SHP77 treated with DMSO at 0.1 percent for 48 hours (cell line): ENCODE data around the gene ZKSCAN1.
"Not testable (repeated sequence)": the region's sequence is repeated elsewhere in the genome, so short reads cannot be mapped to it uniquely, and the experiment has no call there.

Experiments
- DNase-seq: peaks from one replicate; lab custom pipeline; 2025; lab: John Stamatoyannopoulos, UW

The ZKSCAN1 gene

DNA sequence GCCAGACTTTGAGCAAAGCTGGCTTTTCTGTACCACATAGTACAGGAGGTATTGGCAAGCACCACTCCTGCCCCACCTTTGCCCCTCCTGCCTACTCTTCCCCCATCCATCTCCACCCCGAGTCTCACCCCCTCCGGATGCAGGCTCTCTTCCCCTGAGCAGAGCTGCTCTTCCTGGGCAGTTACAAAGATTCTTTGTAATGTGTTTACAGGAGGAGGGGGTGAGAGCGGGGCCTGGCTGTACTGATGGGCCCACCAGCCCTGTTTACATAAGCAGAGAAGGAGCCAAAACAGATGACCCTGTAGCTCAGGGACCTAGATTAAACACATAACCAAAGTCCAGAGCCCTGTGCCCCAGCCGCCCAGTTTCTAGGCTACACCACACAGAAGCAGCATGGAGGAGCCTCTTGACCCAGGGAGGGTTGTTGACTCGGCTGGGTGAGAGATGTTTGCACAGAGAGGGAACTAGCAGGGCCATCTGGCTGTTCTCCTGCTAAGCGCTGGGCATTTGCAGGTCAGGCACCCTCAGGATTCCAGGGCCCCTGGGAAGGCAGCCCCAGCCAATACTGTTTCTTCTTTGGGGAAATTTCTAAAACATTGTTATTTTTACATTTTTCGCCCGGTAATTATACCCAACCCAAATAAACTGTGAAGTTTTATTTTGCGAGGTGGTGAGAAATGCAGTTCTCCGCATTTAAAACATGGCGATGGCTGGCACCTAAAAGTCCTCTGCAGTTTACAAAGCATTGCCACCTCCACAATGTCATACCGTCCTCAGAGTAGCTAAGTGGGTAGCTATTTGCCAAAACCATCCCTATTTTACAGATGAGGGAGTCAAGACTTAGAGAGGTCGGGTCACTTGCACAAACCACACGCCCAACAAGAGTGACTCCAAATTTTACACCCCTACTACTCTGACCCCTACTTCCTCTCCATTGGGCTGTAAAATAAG, 11.4 kb upstream of the ZKSCAN1 start:
- DNase-seq, result peak; percentile 91

DNA sequence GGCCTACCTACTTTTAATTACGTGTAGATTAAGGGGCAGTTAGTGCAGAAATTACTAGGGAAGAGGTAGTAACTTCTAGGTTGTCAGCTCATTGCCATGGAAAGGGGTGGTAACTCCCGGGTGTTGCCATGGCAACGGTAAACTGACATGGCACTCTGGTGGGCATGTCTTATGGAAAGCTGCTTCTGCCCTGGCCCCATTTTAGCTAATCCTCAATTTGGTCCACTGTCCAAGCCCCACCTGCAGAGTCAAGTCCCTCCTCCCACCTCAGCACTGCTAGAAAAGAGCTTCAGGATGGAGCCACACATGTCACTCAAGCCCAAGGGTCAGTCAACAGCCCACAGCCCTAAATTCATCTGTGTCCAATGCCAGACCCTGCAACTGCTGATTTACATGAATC, 7.5 kb upstream of the ZKSCAN1 start:
- DNase-seq, result no peak

DNA sequence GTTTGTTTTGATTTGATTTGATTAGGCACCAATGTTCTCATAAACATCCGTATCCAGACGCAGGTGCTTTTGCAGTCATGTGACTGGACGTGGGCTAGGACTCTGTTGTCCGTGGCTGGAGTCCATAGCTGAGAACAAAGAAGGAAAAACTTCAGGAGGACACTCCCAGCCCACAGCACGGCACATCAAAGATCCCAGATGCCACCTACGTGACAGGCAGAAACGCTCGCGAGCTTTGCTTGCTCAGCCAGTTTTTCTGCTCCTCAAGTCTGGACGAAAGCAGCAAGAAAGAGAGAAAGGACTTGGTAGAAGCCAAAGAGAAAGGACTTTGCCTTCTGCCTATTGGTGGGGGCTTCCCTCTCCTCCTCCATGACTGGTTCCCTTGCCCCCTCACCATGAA, 6.9 kb upstream of the ZKSCAN1 start:
- DNase-seq, result no peak

DNA sequence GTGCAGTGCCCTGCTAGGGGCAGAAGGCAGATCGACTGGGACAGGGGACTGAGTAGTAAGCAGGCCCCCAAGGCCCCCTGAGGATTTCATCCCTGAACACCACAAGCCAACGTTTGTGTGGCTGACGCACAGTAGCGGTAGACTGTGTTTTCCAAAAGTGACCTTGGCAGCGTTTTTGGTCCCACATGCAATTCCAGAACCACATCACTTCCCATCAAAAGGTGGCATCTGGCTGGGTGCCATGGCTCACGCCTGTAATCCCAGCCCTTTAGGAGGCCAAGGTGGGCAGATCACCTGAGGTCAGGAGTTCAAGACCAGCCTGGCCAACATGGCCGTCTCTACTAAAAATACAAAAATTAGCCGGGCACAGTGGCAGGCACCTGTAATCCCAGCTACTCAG, 5.4 kb upstream of the ZKSCAN1 start:
- DNase-seq, result not testable (repeated sequence)

DNA sequence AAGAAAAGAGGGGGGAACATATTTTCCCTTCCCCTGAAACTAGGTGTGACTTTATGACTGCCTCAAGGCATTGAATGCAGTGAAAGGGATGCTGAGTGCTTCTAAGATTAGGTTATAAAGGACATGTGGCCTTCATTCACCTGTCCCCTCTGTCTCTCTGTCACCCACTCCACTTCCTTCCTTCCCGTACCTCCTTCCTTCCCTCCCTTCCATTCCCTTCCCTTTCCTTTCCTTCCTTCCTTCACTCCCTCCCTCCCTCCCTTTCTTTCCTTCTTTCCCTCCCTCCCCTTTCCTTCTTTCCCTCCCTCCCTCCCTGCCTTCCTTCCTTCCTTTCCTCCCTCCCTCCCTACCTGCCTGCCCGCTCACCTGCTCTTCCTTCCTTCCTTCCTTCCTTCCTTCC, 4.5 kb upstream of the ZKSCAN1 start:
- no peak for DNase-seq

DNA sequence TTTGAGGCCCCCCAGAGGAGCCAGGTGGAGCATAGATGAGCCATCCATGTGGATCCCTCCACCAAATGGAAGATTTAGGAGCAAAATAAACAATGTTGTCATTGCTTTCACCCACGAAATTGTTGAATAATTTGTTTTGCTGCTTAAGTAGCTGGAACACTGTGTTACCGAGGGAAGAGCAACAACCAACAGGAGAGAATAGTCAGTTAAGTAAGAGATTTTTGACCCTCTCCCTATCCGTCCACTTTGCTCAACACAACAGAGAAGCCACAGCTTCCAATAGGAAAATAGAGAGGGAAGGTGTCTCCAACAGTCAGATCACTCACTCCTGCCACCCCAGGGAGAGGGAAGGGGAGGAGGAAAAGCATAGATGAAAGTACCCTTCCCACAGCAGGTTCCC, 3.9 kb upstream of the ZKSCAN1 start:
- DNase-seq, result no peak

DNA sequence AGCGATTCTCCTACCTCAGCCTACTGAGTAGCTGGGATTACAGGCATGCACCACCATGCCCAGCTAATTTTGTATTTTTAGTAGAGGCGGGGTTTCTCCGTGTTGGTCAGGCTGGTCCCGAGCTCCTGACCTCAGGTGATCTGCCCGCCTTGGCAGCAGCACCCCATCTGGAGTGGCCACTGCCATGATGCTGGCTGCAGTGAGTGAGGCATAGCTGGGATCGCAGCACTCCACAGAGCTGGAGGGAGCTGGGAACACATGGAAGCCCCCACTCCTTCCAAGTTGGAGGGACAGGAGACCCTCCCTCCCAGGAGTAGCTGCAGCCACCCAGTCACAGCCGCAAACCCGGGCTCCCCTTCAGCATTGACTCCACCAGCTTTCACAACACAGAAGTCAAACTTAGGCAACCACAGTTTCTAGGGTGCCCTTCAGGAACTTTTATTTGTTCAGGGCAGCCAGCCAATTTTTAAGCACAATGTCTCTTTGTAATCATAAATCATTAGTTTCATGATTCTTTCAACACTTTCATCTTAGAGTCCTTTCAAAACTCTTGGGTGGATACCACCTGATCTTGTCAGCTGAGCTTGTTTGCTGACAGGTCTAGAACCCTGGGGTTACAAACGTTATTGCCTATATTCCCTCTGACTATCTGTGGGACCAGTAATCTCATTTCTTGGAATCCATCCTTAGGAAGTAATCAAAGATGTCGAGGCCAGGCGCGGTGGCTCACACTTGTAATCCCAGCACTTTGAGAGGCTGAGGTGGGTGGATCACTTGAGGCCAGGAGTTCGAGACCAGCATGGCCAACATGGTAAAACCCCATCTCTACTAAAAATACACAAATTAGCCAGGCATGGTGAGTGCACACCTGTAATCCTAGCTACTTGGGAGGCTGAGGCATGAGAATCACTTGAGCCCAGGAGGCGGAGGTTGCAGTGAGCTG, 2.7 kb upstream of the ZKSCAN1 start:
- DNase-seq, result not testable (repeated sequence)

DNA sequence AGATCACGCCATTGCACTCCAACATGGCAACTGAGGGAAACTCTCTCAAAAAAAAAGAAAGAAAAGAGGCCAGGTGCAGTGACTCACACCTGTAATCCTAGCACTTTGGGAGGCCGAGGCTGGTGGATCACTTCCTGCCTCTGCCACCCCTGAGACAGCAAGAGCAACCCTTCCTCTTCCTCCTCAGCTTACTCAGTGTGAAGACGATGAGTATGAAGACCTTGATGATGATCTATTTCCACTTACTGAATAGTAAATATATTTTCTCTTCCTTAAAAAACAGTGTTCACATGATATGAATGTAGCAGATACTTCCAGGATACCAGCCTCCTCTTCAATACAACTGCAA, 2.1 kb upstream of the ZKSCAN1 start:
- DNase-seq, result no peak

DNA sequence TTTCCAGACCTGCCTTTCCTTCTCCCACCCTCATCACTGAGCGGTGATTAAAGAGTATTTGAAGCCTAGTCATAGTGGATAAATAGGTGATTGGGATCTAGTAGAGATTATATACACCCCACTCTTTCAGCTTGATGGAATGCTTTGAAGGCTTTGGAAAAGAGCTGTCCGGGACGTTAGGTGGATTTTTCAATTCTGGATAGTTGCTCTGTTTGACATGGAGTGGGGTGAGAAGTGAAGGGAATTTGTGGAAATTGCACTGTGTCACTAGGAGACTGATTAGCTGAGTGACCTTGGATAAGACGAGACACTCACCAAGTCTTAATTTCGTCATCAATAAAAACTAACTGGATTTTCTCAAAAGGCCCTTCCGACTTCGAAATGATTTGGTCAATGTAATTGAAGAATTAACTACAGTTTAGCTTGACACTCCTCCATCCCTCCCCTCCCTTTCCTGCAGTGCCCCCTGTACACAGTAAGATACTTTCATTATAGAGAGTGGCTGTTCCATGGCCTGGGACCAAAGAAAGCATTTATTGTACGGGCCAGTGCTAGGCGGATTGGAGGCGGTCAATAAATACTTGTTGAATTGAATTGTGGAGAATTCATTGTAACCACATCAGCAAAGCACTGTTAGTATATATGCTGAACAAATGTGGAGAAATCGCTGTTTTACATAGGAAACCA, 962 bp downstream of the ZKSCAN1 start:
- DNase-seq, result no peak

DNA sequence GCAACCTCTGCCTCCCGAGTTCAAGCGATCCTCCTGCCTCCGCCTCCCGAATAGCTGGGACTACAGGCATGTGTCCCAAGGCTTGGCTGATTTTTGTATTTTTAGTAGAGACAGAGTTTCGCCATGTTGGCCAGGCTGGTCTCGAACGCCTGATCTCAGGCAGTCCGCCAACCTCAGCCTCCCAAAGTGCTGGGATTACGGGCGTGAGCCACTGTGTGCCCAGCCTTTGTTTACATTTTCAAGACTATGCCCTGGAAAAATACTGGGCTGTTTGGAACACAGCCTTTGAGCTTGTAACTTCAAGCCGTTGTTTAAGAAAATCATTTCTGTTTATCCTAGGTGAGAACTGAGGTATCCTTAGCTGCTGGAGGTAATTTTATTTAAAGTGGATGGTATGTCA, 1.9 kb downstream of the ZKSCAN1 start:
- DNase-seq, result no peak

DNA sequence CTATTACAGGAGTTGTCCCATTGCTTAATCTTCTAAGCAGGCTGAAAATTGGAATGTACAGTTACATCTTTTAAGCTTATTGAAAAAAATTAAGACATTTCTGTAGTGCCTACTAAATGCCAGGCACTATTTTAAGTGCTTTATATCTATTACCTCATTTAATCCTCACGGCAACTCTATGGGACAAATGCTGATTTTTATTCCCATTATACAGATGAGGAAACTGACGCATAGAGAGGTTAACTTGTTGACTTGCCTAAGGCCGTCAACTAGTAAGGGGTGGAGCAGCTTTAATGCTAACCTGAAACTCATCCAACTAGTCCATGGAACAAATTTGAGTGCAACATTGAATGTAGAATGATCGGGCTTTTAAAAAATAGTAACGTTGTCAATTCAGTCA, 2.5 kb downstream of the ZKSCAN1 start:
- no peak for DNase-seq

DNA sequence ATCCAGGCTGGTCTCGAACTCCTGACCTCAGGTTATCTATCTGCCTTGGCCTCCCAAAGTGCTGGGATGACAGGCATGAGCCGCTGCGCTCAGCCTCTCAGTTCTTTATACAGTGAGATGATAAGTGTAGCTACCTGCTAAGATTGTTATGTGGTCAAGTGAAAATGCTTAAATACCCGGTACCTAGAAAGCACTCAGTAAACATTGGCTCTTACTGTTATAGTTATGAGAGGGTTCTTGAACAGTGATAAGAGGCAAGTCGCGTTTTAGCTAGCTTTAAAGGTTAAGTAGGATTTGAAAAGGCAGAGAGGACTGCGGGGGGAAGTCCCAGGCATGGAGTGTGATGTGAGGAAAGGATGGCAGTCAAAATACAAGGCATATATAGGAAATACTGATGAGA, 4.5 kb downstream of the ZKSCAN1 start:
- no peak for DNase-seq

DNA sequence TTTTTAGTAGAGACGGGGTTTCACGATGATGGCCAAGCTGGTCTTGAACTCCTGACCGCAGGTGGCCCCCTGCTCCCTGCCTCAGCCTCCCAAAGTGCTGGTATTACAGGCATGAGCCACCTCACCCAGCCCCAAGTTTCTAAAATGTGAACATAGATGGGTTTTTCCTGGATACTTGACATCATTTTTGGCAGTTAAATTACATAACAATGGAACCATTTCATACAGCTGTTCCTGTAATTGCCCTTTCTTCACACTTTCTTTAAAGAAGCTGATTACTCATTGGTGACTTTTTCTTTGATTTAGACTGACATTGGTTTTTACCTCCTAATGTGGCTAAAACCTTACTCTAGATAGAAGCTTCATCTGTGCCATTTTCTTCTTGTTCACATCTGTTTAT, 5.9 kb downstream of the ZKSCAN1 start:
- DNase-seq, result no peak

DNA sequence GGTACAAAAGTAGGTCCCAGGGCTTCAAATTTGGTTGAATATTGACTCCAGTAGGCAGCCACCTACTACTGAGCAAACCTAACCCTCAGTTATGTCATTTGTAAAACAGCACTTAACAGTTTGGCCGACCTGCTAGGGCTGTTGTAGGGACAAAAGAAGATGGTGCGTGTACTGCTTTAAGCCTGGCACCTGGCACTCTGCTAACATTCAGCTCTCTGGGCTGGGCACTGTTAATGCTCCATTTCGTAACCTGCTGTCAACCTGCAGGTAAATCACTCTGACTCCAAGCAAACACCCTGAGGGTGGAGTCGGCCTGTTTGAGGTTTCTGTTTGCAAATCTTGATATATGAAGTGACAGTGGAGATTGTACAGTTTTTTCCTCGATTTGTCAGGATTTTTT, 7.2 kb downstream of the ZKSCAN1 start:
- no peak for DNase-seq

DNA sequence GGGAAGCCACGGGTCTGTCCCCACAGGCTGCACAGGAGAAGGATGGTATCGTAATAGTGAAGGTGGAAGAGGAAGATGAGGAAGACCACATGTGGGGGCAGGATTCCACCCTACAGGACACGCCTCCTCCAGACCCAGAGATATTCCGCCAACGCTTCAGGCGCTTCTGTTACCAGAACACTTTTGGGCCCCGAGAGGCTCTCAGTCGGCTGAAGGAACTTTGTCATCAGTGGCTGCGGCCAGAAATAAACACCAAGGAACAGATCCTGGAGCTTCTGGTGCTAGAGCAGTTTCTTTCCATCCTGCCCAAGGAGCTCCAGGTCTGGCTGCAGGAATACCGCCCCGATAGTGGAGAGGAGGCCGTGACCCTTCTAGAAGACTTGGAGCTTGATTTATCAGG, 8.1 kb downstream of the ZKSCAN1 start:
- no peak for DNase-seq

DNA sequence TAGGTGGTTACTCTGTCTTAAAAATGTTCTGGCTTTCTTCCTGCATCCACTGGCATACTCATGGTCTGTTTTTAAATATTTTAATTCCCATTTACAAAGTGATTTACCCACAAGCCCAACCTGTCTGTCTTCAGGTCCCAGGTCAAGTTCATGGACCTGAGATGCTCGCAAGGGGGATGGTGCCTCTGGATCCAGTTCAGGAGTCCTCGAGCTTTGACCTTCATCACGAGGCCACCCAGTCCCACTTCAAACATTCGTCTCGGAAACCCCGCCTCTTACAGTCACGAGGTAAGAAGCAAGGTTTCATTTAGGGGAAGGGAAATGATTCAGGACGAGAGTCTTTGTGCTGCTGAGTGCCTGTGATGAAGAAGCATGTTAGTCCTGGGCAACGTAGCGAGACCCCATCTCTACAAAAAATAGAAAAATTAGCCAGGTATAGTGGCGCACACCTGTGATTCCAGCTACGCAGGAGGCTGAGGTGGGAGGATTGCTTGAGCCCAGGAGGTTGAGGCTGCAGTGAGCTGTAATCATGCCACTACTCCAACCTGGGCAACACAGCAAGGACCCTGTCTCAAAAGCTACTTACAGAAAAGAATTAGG, 8.7 kb downstream of the ZKSCAN1 start:
- no peak for DNase-seq

DNA sequence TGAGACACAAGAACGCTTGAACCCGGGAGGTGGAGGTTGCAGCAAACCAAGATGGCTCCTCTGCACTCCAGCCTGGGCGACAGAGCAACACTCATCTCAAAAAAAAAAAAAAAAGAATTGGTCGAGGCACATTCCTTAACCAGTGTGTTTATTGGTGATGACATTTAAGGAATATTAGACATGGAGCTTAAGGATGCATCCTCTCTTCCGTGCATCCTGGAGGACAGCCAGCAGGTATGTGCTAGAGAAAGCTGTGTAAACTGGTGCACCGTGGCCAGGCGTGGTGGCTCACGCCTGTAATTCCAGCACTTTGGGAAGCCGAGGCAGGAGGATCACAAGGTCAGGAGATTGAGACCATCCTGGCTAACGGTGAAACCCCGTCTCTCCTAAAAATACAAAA, 11.8 kb downstream of the ZKSCAN1 start:
- DNase-seq, result no peak

DNA sequence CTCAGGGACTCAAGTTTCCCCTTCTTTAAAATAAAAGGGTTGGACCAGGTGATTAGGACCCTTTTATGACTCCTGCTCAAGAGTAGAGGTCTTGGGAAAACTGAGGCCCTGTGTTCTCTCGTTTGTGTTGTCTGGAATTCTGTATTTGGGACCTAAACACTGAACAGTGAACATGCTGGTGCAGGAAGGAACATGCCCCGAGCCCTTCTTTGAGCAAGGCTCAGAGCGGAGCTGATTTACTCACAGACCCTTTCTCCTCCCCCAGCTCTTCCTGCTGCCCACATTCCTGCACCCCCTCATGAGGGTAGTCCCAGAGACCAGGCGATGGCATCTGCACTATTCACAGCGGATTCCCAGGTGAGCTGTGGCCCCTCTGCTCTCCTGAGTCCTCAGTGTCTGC, 14.2 kb downstream of the ZKSCAN1 start:
- DNase-seq, result no peak

DNA sequence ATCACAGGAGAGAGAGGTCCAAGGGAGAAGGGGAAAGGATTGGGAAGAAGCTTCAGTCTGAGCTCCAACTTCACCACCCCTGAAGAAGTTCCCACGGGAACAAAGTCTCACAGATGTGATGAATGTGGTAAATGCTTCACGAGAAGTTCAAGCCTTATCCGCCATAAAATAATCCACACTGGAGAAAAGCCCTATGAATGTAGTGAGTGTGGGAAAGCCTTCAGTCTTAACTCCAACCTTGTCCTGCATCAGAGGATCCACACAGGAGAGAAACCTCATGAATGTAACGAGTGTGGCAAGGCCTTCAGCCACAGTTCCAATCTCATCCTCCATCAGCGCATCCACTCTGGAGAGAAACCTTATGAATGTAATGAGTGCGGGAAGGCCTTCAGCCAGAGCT, 18.1 kb downstream of the ZKSCAN1 start:
- DNase-seq, result no peak

DNA sequence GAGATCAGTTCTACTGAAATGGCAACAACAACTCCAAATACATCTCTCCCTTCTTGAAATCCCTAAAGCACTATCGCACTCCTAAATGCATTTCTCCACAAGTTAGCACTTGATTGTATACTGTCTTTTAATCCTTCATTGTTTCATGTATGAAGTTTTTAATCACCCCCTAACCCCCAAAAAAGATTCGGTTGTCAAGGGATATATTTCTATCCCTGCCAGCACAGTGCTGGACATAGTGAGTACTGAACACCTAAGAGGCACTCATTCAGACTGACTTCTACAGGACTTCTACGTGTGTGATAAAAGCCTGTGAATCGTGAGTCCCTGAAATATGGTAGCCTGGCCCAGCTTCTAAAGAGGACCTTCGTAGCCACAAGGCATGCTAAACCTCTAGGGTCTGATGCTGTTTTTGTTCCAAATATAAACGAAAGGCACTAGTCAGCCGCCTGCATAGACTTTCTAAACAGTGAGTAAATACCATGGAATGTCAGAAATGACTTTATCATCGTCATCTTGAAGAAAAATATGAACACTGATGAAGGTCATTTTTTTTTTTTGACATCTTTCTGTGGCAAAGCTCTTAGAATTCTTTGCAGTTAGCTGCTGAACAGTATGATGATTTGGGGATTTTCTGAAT, 19.6 kb downstream of the ZKSCAN1 start:
- DNase-seq, result no peak

DNA sequence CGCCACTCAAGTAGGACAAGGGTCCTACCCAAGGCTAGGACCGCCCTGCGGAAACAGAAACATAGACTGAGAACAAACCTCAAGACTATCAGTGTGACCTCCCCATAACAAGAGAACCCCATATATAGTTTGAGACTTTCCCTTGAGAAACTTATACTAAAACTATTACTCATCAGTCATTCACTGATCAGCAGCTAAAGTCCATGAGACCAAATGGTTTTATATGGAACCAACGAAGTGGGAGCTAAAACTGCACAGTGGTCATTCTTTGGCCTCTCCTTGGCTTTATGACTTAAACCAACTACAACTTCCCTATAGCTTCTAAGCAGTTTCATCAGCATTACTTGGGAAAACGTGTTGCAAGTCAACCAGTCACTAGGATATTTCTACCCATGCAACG, 20.5 kb downstream of the ZKSCAN1 start:
- DNase-seq, result no peak

DNA sequence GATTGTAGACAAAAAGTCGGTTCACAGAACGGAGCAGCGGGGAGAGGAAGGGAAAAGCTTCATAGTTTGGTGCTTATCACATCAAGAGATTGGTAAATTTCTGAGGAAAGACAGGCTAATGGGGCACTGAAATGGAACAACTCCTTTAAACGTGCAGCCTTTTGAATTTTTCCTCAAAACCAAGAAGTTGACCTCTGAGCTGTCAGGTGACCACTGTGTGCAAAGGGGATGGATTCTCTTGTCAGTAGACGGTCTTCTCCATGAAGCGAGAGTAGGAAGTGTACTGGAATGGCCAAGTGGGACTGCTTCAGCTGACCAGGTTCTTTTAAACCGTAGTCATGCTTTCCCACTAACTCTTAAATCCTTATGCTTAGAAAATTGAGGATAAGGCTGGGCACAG, 22.9 kb downstream of the ZKSCAN1 start:
- DNase-seq, result no peak
